ENCODE results near the gene GRIA1.
"Not testable (repeated sequence)": the region's sequence is repeated elsewhere in the genome, so short reads cannot be mapped to it uniquely, and the experiment has no call there.

The GRIA1 gene

DNA sequence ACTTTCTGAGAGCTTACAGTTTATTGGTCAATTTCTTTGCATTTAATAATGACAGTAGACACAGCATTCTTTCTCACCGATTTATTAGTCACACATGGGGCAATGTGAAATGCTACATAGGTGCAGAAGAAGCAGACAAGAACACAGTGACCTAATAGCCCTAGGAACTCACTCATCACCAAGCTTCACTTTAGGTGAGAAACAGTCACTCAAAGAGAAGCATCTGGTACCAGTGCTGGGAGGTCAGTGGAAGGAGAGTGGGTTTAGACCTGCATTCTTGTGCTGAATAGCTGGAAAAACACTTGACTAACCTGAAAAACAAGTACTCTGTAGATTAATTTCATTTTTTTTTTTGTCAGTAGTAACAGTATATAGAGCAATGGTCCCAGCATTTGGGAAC, 179.6 kb downstream of the GRIA1 start:
- no peak for ATAC-seq

DNA sequence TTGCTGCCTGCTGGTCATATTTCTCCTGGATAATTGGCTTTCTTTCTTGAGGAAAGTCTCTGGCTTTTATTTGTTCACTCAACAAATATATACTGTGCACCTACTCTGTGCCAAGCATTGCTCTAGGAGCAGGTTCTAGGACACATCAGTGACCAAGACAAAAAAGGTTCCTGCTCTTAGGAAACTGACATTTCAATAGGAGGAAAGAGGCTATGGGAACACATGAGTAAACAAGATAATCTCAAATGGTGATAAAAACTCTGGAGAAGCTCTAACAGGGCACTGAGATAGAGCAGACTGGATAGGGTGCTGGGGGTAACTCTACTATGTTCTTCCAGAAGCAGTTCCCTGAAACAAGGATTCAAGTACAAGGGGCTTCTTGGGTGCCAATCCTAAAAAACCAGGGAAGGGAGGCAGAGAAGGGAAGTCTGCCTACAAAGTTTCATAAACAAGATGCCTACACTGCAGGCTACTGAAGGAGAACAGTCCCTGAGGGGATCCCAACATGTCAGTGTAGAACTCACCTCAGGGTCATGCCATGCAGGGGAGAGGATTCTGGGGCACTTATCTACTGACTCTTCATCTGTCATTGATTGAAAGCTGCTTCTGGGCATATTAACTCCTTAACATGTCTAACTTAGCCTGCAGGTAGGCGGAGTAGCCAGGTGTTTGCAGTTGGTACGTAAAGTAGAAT, 181.3 kb downstream of the GRIA1 start:
- no peak for ATAC-seq

DNA sequence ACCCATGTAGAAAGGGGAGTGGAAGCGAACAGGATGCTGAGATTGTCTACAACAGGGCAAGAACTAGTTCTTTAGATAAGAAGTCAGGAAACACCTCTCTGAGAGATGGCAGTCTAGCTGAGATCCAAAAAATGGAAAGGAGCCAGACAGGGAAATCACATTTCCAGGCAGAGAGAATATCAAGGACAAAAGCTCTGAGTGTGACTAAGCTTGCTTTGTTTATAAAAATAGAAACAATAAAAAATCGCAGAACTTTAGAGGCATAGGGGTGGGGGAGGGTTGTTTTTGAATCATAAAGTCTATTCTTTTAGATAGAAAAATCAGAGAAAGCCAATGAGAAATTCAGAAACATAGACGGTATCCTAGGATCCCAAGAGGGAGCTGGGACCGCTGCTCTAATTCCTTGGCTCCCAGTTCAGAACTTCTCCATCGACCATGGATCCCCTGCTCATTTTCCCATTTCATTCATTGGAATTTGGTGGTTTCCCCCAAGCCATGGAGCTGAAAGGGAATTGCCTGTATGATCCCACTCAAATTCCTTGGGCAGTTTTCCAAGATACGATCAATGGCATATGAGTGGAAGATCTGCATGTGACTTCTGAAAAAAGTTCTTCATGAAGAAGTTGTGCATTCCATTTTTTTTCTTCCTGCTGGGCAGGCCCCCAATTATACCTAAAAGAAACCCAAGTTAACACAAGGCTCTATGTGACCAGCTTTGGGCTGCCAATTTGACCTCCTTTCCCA, 182.0 kb downstream of the GRIA1 start:
- no peak for ATAC-seq

DNA sequence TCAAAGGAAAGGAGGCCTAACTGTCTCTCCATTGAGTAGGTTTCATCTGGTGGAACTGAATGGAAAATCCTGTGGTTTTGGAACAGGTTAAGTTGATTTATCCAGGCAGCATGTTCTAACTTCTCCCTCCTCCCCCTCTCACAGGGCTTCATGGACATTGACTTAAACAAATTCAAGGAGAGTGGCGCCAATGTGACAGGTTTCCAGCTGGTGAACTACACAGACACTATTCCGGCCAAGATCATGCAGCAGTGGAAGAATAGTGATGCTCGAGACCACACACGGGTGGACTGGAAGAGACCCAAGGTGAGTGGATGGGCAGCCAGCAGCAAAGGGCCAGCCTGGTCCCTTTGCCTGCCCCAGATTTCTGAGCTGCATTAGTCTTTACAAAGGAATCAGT, 183.9 kb downstream of the GRIA1 start:
- ATAC-seq, result no peak

DNA sequence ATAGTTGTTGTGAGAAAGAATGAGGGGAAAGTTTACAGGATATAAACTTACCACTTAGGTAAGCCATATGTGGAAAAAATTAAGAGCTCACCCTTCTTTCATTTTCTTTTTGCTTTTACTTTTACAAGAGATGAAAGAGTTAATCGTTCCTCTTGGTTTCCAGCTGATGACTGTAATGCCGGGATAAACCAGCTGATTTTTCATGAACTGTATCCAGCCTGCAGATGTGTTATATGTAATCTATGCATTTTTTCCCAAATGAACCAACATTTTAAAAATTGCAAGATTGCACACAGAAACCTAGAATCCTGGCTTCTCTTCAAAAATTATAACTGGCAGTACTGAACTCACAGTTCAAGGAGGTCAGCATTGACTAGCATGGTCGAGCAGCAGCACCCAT, 185.9 kb downstream of the GRIA1 start:
- ATAC-seq, result no peak

DNA sequence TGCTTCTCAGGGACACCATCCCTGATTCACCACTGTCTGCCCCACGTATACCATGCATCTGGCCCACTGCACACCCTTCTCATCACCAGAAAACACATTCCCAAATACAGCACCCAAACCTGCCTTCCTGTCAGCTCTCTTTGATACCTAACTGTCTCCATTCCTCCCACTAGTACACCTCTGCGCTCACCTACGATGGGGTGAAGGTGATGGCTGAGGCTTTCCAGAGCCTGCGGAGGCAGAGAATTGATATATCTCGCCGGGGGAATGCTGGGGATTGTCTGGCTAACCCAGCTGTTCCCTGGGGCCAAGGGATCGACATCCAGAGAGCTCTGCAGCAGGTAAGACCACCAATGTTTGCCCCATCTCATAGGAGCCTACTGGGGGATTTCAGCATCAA, 186.4 kb downstream of the GRIA1 start:
- no peak for ATAC-seq

DNA sequence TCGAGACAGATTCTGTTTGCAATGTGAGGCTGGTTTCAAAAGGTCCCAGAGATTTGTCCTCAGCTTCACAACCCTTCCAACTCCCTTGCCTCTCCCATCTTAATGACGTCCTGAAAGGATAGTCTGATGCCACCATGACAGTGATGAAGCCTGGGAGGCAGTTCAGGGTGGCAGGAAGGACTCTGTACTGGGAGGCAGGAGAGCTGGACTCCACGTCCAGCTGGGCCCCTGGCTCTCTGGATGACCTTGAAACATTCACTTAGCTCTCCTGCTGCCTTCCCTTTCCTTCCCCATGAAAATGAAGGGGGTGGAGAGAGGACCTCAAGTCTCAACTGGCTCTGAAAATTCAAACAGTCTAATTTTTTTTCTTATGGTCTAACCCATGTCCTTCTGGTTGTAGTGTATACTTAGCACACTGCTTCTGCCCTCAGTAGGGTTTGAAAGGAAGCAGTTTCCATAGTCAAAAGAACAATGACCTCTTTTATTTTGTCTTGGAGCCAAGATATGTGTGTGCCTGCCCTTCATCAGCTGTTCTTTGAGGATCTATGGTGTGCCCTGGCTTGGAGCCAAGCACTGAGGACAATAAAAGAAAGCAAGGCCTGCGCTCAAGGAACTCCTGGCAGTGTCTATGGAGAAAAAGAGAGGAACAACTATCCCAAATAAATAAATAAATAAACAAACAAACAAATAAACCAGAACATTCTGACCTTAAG, 188.3 kb downstream of the GRIA1 start:
- ATAC-seq, result no peak

DNA sequence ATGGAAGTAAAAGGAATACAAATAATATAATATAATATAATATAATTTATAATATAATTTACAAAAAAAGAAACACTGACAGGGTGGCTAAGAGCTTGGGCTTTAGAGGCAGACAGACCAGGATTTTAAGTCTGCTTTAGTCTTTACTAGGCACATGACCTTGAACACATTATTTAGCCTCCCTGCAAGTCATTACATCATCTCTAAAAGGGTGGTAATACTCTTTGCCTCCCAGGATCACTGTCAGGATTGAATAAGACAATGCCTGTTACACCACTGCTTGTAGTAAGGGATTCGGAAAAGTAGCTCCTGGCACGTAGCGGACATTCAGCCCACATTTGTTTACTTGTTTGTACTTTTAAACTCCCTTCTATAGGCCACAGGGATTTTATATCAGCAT, 199.8 kb downstream of the GRIA1 start:
- no peak for ATAC-seq

DNA sequence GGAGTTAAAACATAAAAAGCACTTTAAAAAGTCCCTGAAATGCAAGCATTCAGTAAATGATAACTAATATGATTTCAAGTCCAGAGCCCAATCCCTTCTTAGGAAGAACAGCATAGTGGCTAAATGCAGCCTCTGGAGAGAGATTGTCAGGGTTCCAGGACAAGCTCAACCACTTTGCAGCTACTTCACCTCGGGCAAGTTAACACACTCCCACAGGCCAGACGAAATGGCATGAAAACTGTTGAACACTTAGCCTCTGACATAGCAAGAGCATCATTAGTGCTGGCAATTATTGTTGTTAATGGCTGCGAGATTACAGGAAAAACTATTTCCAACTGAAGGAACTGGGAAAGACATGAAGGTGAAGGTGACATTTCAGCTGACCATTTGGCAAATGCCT, 205.8 kb downstream of the GRIA1 start:
- no peak for ATAC-seq

DNA sequence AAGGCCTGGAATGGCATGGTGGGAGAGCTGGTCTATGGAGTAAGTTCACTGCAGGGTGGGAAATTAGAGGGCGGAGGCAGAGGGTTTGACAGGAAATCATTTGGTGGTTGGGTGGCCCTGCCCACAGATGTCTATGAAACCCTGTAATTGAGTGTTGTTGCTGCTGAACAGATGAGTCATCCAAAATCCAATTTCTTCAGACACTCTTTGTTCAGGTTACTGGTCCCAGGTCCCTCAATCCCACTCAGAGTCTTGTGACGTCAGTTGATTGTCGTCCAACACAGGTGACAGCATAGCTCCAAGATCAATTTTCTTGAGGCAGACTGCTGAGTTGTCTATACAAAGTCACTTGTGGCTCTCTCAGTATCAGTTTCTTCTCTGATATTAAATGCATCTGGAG, 208.6 kb downstream of the GRIA1 start:
- ATAC-seq, result no peak

DNA sequence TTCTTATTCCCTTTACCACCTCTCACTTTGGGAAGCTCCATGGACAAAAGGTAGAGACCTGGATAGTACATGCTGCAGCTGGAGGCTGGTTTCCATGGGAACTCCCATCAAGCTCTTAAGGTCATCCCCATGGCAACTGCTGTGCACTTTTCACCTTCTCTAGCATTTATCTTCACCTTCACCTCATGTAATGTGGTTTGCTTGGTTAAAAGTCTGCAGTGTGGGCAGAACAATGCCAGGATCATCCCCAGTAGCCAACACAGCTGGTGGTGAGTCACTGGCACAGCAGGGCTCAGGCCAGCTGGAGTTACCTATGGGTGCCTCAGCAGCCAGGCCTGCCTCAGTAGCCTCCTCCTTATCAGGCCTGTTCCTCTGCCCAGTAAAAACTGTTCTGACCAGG, 210.5 kb downstream of the GRIA1 start:
- ATAC-seq, result no peak

DNA sequence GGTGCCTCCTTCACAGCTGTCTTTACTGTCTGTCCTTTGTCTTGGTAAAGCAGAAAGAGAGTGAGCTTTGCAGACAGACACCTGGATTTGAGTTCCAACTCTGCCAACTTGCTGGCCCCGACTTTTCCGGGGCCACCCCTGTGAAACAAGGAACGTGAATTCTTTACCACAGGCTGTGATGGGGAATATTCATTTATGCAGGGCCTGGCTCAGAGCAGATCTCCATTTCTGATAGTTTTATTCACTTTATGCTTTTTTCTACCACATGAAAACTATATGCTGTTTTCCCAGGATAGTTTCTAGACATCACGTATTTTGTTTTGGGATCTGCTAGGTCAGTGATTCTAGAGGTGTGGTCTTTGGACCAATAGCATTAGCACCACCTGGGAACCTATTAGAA, 211.8 kb downstream of the GRIA1 start:
- ATAC-seq, result no peak

DNA sequence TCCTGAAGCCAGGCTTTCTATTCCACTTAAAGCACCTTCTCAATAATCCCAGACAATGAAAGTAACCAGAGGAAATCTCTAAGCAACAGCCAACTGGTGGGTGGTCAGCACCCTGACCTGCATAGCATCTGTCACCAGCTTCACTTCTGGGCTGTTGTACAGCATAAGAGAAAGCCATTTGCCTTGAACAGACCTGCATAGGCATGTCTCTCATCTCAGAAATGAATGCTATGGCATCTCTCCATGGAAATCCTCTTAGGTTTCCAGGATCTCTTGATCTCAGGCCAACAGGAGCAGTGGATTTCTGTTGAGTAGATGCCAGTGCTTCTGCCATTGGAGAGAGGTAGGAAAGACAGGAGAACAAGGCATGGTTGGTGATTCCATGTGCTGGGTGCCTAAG, 213.6 kb downstream of the GRIA1 start:
- no peak for ATAC-seq

DNA sequence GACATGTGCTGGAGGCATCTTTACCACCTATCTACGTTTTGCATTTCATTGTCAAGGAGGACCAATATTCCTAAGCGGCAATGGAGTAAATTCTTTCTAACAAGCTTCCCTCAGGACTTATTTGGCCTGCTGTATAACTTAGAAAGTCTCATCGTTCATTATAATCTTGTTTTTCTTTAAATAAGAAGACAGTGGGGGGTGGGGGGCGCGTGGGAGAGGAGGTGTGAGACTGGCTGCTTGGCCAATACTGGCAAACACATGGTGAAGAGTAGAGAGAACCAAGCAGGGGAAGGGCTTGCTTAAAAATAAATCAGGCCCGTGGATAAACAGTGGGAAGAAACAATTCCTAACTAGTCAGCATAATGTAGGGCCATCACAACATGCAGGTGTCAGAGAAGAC, 217.2 kb downstream of the GRIA1 start:
- no peak for ATAC-seq

DNA sequence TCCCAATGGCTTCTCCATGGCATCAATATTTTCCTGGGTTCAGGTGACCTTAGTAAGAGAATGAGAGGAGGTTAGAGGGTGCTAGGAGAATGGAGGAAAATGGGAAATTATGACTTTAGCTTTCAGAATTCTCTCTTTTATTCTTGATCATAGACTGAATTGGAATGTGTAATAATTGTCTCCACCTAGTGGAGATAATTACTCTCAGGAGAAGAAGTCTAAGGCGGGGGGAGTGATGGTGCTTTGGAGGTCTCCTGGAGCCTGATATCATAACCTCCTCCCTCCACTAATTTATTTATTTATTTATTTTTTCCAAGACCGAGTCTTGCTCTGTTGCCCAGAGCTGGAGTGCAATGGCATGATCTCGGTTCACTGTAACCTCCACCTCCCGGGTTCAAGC, 221.3 kb downstream of the GRIA1 start:
- no peak for ATAC-seq

DNA sequence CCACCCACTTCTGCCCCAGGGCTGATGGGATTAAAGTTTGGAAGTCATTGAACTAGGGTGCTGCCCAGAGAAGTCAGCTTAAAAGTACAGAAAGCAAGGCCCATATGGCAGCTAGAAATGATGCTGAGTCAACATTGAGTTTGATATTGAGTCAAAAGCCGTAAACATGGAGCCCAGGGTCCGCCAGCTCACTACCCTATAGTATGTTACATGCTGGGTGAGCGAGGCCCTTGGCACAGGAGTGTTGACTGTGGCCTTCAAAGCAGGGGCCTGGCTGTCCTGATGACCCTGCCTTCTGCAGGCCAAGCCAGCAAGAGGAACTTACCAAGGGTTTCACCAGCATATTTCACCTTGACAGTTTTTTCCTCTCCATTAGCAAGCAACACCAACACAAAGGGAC, 222.5 kb downstream of the GRIA1 start:
- no peak for ATAC-seq

DNA sequence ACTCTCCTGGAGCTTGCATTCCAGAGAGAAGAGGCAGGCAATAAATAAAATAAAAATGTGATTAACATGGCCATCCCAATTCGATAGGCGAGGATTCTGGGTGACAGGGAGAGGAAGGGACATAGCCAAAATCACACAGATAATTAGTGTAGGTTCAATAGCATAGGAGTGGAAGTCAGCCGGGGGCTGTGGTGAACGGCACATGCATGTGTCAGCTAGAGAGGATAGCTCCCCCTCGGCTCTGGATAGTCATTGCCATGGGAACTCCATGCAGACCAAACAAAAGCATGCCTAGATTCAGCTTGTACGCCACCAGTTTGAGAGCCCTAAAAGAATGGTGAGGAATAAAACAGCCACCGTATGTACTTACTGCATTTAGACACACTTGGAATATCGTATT, 223.5 kb downstream of the GRIA1 start:
- no peak for ATAC-seq

DNA sequence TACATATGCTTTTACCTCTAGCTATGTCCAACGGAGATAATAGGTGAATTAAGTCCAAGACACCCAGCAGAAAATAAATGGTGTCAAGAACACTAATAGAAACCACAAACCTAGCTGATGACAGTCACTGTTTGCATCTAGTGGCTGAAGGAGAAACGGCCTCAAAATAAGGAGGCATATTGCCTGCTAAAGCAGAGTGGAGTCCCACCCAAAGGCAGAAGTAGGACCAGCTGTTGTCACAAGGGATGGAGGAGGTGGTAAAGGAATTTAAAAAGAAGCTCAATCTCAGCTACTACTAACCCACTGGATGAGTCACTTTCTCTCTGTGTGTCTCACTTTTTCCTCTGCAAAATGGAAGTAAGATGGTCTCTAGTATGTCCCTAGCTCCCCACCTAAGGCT, 224.3 kb downstream of the GRIA1 start:
- no peak for ATAC-seq

DNA sequence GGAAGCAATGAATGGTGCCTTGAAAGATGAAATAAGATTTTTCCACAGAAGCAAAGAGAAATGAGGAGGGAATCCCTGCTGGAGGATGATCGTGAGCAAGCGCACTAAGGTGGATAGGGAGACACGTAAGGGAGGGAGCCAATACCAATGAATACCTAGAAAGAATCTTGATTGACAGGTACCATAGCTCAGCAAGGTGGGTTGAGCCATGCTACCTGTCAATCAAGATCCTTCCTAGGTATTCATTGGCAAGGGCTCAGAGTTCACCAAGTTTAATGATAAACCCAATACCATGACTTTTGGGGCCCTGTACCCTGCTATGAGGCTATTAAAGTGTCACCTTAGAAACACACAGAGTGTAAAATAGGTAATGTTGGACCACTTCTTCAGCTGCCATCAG, 226.8 kb downstream of the GRIA1 start:
- ATAC-seq, result no peak

DNA sequence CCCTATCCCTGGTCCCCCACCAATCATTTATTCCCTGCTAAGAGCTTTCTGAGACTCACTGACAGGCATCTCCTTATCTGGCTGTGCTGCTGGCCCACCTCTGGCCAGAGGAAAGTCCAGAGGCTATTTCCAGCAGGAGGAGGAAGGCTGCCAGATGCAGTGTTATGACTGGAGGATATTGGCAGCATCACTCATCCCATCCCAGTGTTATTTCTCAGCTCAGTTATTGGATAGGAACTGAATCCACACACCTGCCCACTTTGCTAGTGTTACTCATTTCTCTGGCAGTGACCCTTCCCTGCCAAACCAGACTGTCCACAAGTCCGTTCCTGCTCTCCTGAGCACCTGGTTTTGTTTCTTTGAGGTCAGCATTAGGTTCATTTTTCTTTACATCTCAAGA, 228.2 kb downstream of the GRIA1 start:
- no peak for ATAC-seq

DNA sequence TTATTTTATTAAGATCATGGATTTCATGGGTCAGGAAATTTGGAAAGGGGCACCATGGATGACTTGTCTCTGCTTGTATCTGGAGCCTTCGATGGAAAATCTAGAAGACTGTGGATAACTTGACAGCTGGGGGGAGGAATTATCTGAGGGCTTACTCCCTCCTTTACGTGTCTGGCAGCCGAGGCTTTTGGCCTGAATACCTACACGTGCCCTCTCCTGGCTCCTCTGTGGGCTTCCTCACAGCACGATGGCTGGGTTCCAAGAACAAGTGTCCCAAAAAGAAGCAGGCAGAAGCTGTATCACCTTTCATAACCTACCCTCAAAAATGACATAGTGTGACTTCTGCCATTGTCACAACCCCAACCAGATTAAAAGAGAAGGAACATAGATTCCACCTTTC, 228.9 kb downstream of the GRIA1 start:
- ATAC-seq, result no peak

DNA sequence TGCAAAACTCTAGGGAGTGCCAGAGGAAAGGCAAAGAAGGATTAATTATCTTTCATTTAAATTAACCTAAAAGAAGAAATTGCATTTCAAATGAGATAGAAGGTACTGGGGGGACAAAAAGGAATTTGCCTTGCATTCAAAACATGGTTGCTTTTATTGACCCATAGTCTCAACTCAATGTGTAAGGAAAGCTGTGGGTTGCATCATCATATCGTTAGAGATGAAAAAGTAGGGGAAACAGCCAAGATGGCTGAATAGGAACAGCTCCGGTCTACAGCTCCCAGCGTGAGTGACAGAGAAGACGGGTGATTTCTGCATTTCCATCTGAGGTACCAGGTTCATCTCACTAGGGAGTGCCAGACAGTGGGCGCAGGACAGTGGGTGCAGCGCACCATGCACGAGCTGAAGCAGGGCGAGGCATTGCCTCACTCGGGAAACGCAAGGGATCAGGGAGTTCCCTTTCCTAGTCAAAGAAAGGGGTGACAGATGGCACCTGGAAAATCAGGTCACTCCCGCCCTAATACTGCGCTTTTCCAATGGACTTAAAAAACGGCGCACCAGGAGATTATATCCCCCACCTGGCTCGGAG, 232.6 kb downstream of the GRIA1 start:
- ATAC-seq, result not testable (repeated sequence)

DNA sequence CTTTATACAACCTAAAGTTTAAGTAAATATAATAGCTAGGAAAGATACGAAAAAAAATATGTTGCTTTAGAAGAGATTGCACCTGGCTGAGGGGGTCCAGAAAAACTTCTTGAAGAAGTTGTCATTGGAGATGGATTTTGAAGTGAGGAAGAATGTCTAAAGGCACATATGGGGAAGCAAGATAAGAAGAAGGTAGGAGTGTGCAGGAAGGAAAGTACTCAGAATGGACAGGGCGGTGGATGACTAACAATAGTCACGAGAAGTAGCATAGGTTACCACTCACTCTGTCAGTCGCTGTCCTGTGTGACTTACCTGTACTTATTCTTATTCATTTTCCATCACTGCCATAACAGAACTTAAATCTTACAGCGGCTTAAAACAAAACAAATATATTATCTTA, 251.6 kb downstream of the GRIA1 start:
- ATAC-seq, result no peak

DNA sequence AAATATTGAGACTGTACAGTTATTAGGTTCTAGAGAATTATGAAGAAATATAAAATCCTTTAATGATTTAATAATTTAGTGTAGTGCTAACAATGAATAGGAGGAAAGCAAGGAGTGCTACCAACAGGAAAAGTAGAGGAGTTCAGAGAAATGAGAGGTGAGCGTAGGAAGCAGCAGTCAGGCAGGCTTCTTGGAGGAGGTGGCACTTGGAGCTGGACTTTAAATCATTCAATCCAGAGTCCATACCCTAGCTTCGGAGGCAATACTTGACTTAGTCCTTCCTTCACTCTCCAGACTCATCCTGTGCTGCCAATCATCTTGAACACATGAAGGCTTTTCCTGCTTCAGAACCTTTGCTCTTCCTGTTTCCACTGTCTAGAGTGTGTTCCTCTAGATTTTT, 254.3 kb downstream of the GRIA1 start:
- ATAC-seq, result no peak
